OCI-LY3 (cell line): Measurements from ENCODE around the gene PCYT2.
"Not testable (repeated sequence)": the region's sequence is repeated elsewhere in the genome, so short reads cannot be mapped to it uniquely, and the experiment has no call there.

Experiments
- CTCF ChIP-seq: fragments of 200-600, 300-600 bp; sonication (generic); IDR thresholded peaks from 2 replicates; pipeline ENCODE4 v1.5.1; 2014; ENCODE audit warnings: antibody characterized with exemption, low read length, low read depth
- EZH2phosphoT487 ChIP-seq: fragments of 200-600 bp; shearing (Covaris generic); IDR thresholded peaks from 2 replicates; pipeline ENCODE4 v1.6.1; 2018; ENCODE audit warnings: antibody characterized with exemption, mixed run types, low read depth

DNA sequence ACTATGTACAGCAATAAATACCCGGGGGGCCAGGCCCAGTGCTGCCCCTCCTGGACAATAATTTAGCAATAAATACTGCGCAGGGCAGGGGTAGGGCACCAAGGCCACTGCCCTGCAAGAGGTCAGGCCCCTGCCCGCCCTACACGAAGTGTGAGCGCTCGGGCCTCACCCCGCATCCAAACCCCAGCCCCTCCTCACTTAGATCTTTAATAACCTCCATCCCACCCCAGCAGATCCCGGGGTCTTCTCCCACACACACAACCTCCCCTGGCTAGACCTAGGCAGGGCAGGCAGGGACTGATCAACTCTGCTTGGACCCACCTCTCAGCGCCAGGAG lies 7.1 kb upstream of the PCYT2 start:
- not testable (repeated sequence) for TF ChIP-seq CTCF, EZH2phosphoT487
